ENCODE measurements around the gene NCKAP5. TPM values are rescaled to one million over a fixed set of nuclear protein-coding genes. Genes with fewer than 3 reads are reported as not detected.

The NCKAP5 gene
- total and polyA plus RNA-seq, 2 of the 8 experiments (the other 6 are each of a cell fraction or from before 2014, with no cell fraction given) = 0.27 to 0.86 TPM

DNA sequence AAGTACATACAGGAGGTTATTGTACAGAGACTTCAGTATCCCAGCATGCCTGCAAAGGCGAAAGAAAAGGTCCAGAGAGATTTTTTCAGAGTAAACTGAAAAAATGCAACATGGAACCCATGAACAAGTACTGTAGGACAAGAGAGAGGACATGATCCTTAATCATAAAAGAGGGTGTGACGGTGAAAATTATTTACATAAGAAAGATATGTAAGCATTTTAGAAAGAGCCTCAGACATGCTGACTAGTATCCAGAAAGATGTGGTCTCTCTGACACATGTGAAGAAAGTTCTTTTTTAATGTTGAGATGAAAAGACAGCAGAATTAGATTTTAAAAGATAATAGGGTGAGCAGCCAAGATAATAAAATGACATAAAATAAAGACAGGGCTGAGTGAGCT lies 262.0 kb downstream of the NCKAP5 start:
- DNase-seq (ENCODE audit: low read depth in 1 of 2, low spot score in 2 of 2) (no peak), FAIRE-seq (no peak)
- H3K27me3 ChIP-seq (replicated peaks in 1 of 4; ENCODE audit: control insufficient read depth in 3 of 4, extremely low read depth in 1 of 4, insufficient read depth in 3 of 4, low read length in 3 of 4) = no peaks in the 10 kb centered on the region
- no peak overlapping the region for H2BK20ac ChIP-seq (ENCODE audit: low read length)
- H3K14ac ChIP-seq (ENCODE audit: insufficient read length) = no peak overlapping the region
- no peak overlapping the region for H4K5ac ChIP-seq (ENCODE audit: insufficient read length, low read depth, low read length)
- no peaks in the 10 kb centered on the region for H3K4me1 ChIP-seq (replicated peaks in 1 of 4; ENCODE audit: control insufficient read depth in 3 of 4, insufficient read depth in 4 of 4, low read length in 3 of 4)
- H2AK5ac ChIP-seq (ENCODE audit: low read depth, low read length) = no peak overlapping the region
- H2BK120ac ChIP-seq (replicated peaks; ENCODE audit: low read depth, low read length) = no peak overlapping the region
- H3K27ac ChIP-seq (ENCODE audit: low read depth, low read length) = no peak overlapping the region
- H3K56ac ChIP-seq (replicated peaks; ENCODE audit: insufficient read length, low read depth, low read length) = no peak overlapping the region
- H4K20me1 ChIP-seq (replicated peaks in 1 of 2; ENCODE audit: control insufficient read depth in 1 of 2, insufficient read depth in 2 of 2, low read length in 2 of 2) = no peaks in the 10 kb centered on the region
- CTCF ChIA-PET (ENCODE audit: partially characterized antibody) = no interaction called here
- H2BK12ac ChIP-seq (ENCODE audit: low read depth, low read length) = no peak overlapping the region
- H3K9ac ChIP-seq (replicated peaks in 1 of 4; ENCODE audit: extremely low read depth in 1 of 4, low read depth in 3 of 4, low read length in 3 of 4) = no peak overlapping the region
- WGBS, 2 experiments (ENCODE audit: extremely low coverage in 1 of 2, insufficient coverage in 1 of 2, insufficient read length in 1 of 2, insufficient replicate concordance in 2 of 2, low coverage in 1 of 2, low lambda C conversion rate in 2 of 2, missing lambda C conversion rate in 1 of 2) = 88% methylated on average over 2 of the region's 2 CpGs; no CpG with 5 or more reads in 1 of the 2 experiments
- POLR2A ChIA-PET (ENCODE audit: partially characterized antibody) = no interaction called here
- no peaks in the 10 kb centered on the region for H3K79me1 ChIP-seq (ENCODE audit: low read depth, low read length)
- no peak overlapping the region for H3K18ac ChIP-seq (ENCODE audit: extremely low read depth, low read length)
- H3K4me3 ChIP-seq (ENCODE audit: extremely low read depth in 1 of 4, insufficient read depth in 2 of 4, low read depth in 3 of 4, low read length in 4 of 4) = no peak overlapping the region
- H3K9me3 ChIP-seq (ENCODE audit: insufficient read depth in 2 of 2, low read depth in 1 of 2, low read length in 1 of 2) = no peaks in the 10 kb centered on the region
- TF ChIP-seq KDM1A (IDR thresholded peaks at IDR 0.05; ENCODE audit: borderline replicate concordance, low read length) = no peak
- no peak for TF ChIP-seq JUND (IDR thresholded peaks at IDR 0.05; ENCODE audit: low read length)
- TF ChIP-seq TAF7 (optimal IDR thresholded peaks at IDR 0.05; ENCODE audit: borderline replicate concordance, low read depth, low read length) = no peak
- TF ChIP-seq MAFK (IDR thresholded peaks at IDR 0.05; ENCODE audit: low read depth, low read length) = no peak
- TF ChIP-seq HDAC2 (IDR thresholded peaks at IDR 0.05; ENCODE audit: borderline replicate concordance in 1 of 2, low read depth in 2 of 2, low read length in 2 of 2) = no peak
- TF ChIP-seq RAD21 (IDR thresholded peaks at IDR 0.05 in 1 of 2, conservative IDR thresholded peaks at IDR 0.05 in 1 of 2; ENCODE audit: low read depth in 2 of 2, low read length in 2 of 2) = no peak
- TF ChIP-seq ASH2L (IDR thresholded peaks at IDR 0.05; ENCODE audit: low read length) = no peak
- no peak for TF ChIP-seq NANOG (IDR thresholded peaks at IDR 0.05; ENCODE audit: insufficient read depth, low read depth, low read length, poor library complexity, severe bottlenecking)
- TF ChIP-seq SIX5 (IDR thresholded peaks at IDR 0.05; ENCODE audit: low read depth, low read length) = no peak
- TF ChIP-seq SUZ12 (IDR thresholded peaks at IDR 0.05; ENCODE audit: low read length) = no peak
- TF ChIP-seq NRF1 (IDR thresholded peaks at IDR 0.05; ENCODE audit: low read depth, low read length) = no peak
- no peak overlapping the region for H2BK15ac ChIP-seq (ENCODE audit: low read length)
- H4K91ac ChIP-seq (replicated peaks; ENCODE audit: insufficient read length, low read length) = no peak overlapping the region
- no peaks in the 10 kb centered on the region for H3K23me2 ChIP-seq (ENCODE audit: low read depth, low read length)
- no peaks in the 10 kb centered on the region for H3K36me3 ChIP-seq (ENCODE audit: control insufficient read depth in 2 of 4, insufficient read depth in 4 of 4, low read length in 3 of 4)
- H3K4ac ChIP-seq (replicated peaks; ENCODE audit: insufficient read length, low read depth, low read length) = no peak overlapping the region
- H3K4me2 ChIP-seq (ENCODE audit: insufficient read depth in 1 of 2, low read depth in 2 of 2, low read length in 2 of 2) = no peak overlapping the region
- H2BK5ac ChIP-seq (ENCODE audit: low read depth, low read length) = no peak overlapping the region
- no peak overlapping the region for H4K8ac ChIP-seq (ENCODE audit: extremely low read depth, insufficient read depth, low read length)
- H3K79me2 ChIP-seq (ENCODE audit: control insufficient read depth in 1 of 2, insufficient read depth in 2 of 2, low read length in 2 of 2) = no peaks in the 10 kb centered on the region
- no peak overlapping the region for H2AFZ ChIP-seq (ENCODE audit: low read length)
- no peak overlapping the region for H3K23ac ChIP-seq (ENCODE audit: insufficient read length)
